Activated CD8-positive, alpha-beta memory T cell treated with anti-CD3 and anti-CD28 coated beads, Interleukin-2, amount 50 U/mL, for 1 hour (primary cell): ENCODE results near the gene PIGS.
"Not testable (repeated sequence)": the region's sequence is repeated elsewhere in the genome, so short reads cannot be mapped to it uniquely, and the experiment has no call there.

Experiments
- DNase-seq: peaks from one replicate; pipeline ENCODE4 v3.0.0-alpha.2; 2020; ENCODE audit errors: extremely low read depth

The PIGS gene

GRCh38 chr17:28529013-28529400 is 42.3 kb downstream of the PIGS start:
- DNase-seq, result no peak

- no peak for DNase-seq
These were observed 42.9 kb downstream of the PIGS start for GRCh38 chr17:28528327-28529012.

- no peak for DNase-seq
These were observed 43.5 kb downstream of the PIGS start for GRCh38 chr17:28527859-28528258.

- DNase-seq, result no peak
These were observed 44.1 kb downstream of the PIGS start for GRCh38 chr17:28527181-28527681.

- DNase-seq, result no peak
These were observed 44.9 kb downstream of the PIGS start for GRCh38 chr17:28526381-28526780.

- DNase-seq, result no peak
These were observed 46.6 kb downstream of the PIGS start for GRCh38 chr17:28524476-28525424.

GRCh38 chr17:28523876-28524275 is 47.4 kb downstream of the PIGS start:
- DNase-seq, result no peak

- no peak for DNase-seq
These were observed 48.1 kb downstream of the PIGS start for GRCh38 chr17:28523186-28523585.

- DNase-seq, result not testable (repeated sequence)
These were observed 49.0 kb downstream of the PIGS start for GRCh38 chr17:28522281-28522680.

- DNase-seq, result no peak
These were observed 49.8 kb downstream of the PIGS start for GRCh38 chr17:28521311-28522085.

- DNase-seq, result no peak
These were observed 50.6 kb downstream of the PIGS start for GRCh38 chr17:28520687-28521086.

- no peak for DNase-seq
These were observed 52.1 kb downstream of the PIGS start for GRCh38 chr17:28519236-28519635.

GRCh38 chr17:28518578-28518977 is 52.7 kb downstream of the PIGS start:
- no peak for DNase-seq

- DNase-seq, result no peak
These were observed 53.2 kb downstream of the PIGS start for GRCh38 chr17:28518132-28518531.

GRCh38 chr17:28515518-28515917 is 55.8 kb downstream of the PIGS start:
- no peak for DNase-seq

GRCh38 chr17:28514561-28515002 is 56.7 kb downstream of the PIGS start:
- DNase-seq, result no peak

GRCh38 chr17:28513476-28513875 is 57.8 kb downstream of the PIGS start:
- no peak for DNase-seq

- DNase-seq, result no peak
These were observed 59.4 kb downstream of the PIGS start for GRCh38 chr17:28511858-28512461.

GRCh38 chr17:28509789-28510188 is 61.5 kb downstream of the PIGS start:
- DNase-seq, result no peak

- DNase-seq, result no peak
These were observed 63.1 kb downstream of the PIGS start for GRCh38 chr17:28508211-28508724.

GRCh38 chr17:28507567-28508203 is 63.6 kb downstream of the PIGS start:
- DNase-seq, result no peak
